SK-N-SH (cell line): ENCODE results near the gene ST6GALNAC2. TPM values are rescaled to one million over a fixed set of nuclear protein-coding genes. Genes with fewer than 3 reads are reported as not detected.
A peak's percentile ranks its signal among the peaks of the same experiment; 100 is the strongest.

ENCODE experiments used
- CTCF ChIA-PET: fragments of 300-600, 350-600 bp; formaldehyde crosslinking; extraction: SDS; loops from one replicate; lab custom pipeline; 2021; lab: Yijun Ruan, JAX
- POLR2A ChIA-PET: fragments of 350-600 bp; sonication (Branson Sonifier 250); formaldehyde crosslinking; extraction: SDS; loops from one replicate; lab custom pipeline; 2020; ENCODE audit warnings: antibody characterized with exemption, inconsistent platforms; lab: Yijun Ruan, JAX
- DNase-seq: peaks from one replicate; pipeline ENCODE4 v3.0.0; 2012
- H2AFZ ChIP-seq: fragments of 200-600 bp; sonication (generic); 2 replicates; pipeline ENCODE4 v1.8.1; 2016; ENCODE audit warnings: antibody characterized with exemption, mild to moderate bottlenecking, low read depth
- H3F3A ChIP-seq: fragments of 200-600 bp; sonication (generic); replicated peaks from 2 replicates; pipeline ENCODE3; 2016; ENCODE audit warnings: antibody characterized with exemption, mild to moderate bottlenecking; ENCODE audit not compliant: insufficient read depth
- H3K27ac ChIP-seq, 2 experiments: fragments of 200-500 bp in 1 of 2; fragments of 200-600 bp in 1 of 2; sonication (Bioruptor generic) in 1 of 2; sonication (generic), shearing (Covaris generic) in 1 of 2; 2 replicates each; pipeline versions ENCODE4 v1.5.1 to v1.6.1; 2014 to 2016; ENCODE audit warnings: low read depth in 2 of 2, inconsistent platforms in 1 of 2, low read length in 1 of 2, mild to moderate bottlenecking in 1 of 2, mixed read lengths in 1 of 2
- H3K27me3 ChIP-seq: fragments of 200-600 bp; sonication (generic), shearing (Covaris generic); 2 replicates; pipeline ENCODE4 v1.6.1; 2016; ENCODE audit warnings: mixed run types; ENCODE audit not compliant: insufficient read depth
- H3K36me3 ChIP-seq, 2 experiments: fragments of 200-500 bp in 1 of 2; fragments of 200-600 bp in 1 of 2; sonication (Bioruptor generic) in 1 of 2; sonication (generic) in 1 of 2; replicated peaks in 1 of 2; 2 replicates each; pipeline versions ENCODE3 to v1.5.1; 2014 to 2016; ENCODE audit warnings: low read length in 1 of 2, mild to moderate bottlenecking in 1 of 2; ENCODE audit not compliant: insufficient read depth in 2 of 2, control insufficient read depth in 1 of 2
- H3K4me1 ChIP-seq, 2 experiments: fragments of 200-500 bp in 1 of 2; fragments of 200-600 bp in 1 of 2; sonication (Bioruptor generic) in 1 of 2; sonication (generic), shearing (Covaris generic) in 1 of 2; 2 replicates each; pipeline versions ENCODE4 v1.5.1 to v1.6.1; 2014 to 2016; ENCODE audit warnings: low read depth in 1 of 2, low read length in 1 of 2, mixed run types in 1 of 2; ENCODE audit not compliant: insufficient read depth in 2 of 2, control insufficient read depth in 1 of 2
- H3K4me2 ChIP-seq: fragments of 200-600 bp; sonication (generic), shearing (Covaris generic); 2 replicates; pipeline ENCODE4 v1.6.1; 2017; ENCODE audit warnings: mixed run types
- H3K4me3 ChIP-seq, 2 experiments: fragments of 200-500 bp in 1 of 2; fragments of 200-600 bp in 1 of 2; sonication (Bioruptor generic) in 1 of 2; sonication (generic), shearing (Covaris generic) in 1 of 2; 2 replicates each; pipeline versions ENCODE4 v1.5.1 to v1.8.1; 2014 to 2016; ENCODE audit warnings: low read depth in 2 of 2, inconsistent platforms in 1 of 2, low read length in 1 of 2, mild to moderate bottlenecking in 1 of 2, mixed read lengths in 1 of 2, moderate library complexity in 1 of 2
- H3K79me2 ChIP-seq: fragments of 200-600 bp; sonication (generic); 2 replicates; pipeline ENCODE4 v1.8.1; 2017; ENCODE audit warnings: mild to moderate bottlenecking; ENCODE audit not compliant: insufficient read depth
- H3K9ac ChIP-seq: fragments of 200-600 bp; sonication (generic); 2 replicates; pipeline ENCODE4 v1.6.1; 2017; ENCODE audit warnings: mixed run types
- H3K9me2 ChIP-seq: fragments of 200-600 bp; sonication (generic); 2 replicates; pipeline ENCODE4 v1.6.1; 2017; ENCODE audit warnings: mixed run types
- H3K9me3 ChIP-seq: fragments of 200-600 bp; sonication (generic); 2 replicates; pipeline ENCODE4 v1.6.1; 2017; ENCODE audit warnings: mixed run types, mild to moderate bottlenecking, moderate library complexity
- H4K20me1 ChIP-seq: fragments of 200-600 bp; sonication (generic); 2 replicates; pipeline ENCODE4 v1.6.1; 2017; ENCODE audit warnings: mild to moderate bottlenecking, mixed run types; ENCODE audit not compliant: insufficient read depth
- ELF1 ChIP-seq: IDR thresholded peaks from 2 replicates; pipeline ENCODE4 v1.4.0; 2012
- EP300 ChIP-seq, 2 experiments: IDR thresholded peaks; 2 replicates each; pipeline versions ENCODE4 v1.4.0 to v1.6.1; 2012; ENCODE audit warnings: borderline replicate concordance in 1 of 2, low read depth in 1 of 2, low read length in 1 of 2
- FOXM1 ChIP-seq: IDR thresholded peaks from 2 replicates; pipeline ENCODE4 v1.4.0; 2012; ENCODE audit warnings: low read depth, mild to moderate bottlenecking
- GABPA ChIP-seq: IDR thresholded peaks from 2 replicates; pipeline ENCODE4 v1.4.0; 2012; ENCODE audit warnings: low read depth, mild to moderate bottlenecking
- GATA2 ChIP-seq: sonication (generic); formaldehyde crosslinking; IDR thresholded peaks from 2 replicates; pipeline ENCODE4 v1.5.0; 2020; ENCODE audit warnings: mild to moderate bottlenecking, missing genetic modification reagents
- MAX ChIP-seq: IDR thresholded peaks from 2 replicates; pipeline ENCODE4 v1.4.0; 2012; ENCODE audit warnings: low read depth
- NFIC ChIP-seq: IDR thresholded peaks from 2 replicates; pipeline ENCODE4 v1.4.0; 2012; ENCODE audit warnings: borderline replicate concordance
- NRF1 ChIP-seq: IDR thresholded peaks from 2 replicates; pipeline ENCODE4 v1.6.1; 2012; ENCODE audit warnings: low read depth, mild to moderate bottlenecking, low read length
- PBX3 ChIP-seq: IDR thresholded peaks from 2 replicates; pipeline ENCODE4; 2012
- RCOR1 ChIP-seq: fragments of 150-350 bp; IDR thresholded peaks from 2 replicates; pipeline ENCODE4 v1.6.1; 2017; ENCODE audit warnings: antibody characterized with exemption, low read length
- USF2 ChIP-seq: fragments of 150-350 bp; IDR thresholded peaks from 2 replicates; pipeline ENCODE4 v1.6.1; 2017; ENCODE audit warnings: antibody characterized with exemption, low read length, low read depth, borderline replicate concordance
- ZBTB33 ChIP-seq: IDR thresholded peaks from 2 replicates; pipeline ENCODE4 v1.4.0; 2012; ENCODE audit warnings: low read depth, borderline replicate concordance
- WGBS: methylation state at CpG from one replicate; pipeline ENCODE4 v1.1.6; 2017; ENCODE audit warnings: low lambda C conversion rate; 5-methylcytosine and 5-hydroxymethylcytosine counted together
- polyA plus RNA-seq, 3 experiments: library from polyadenylated mRNA; depleted of rRNA; stranded (reverse); fragments of >200 nt; gene quantifications; 2 replicates each; pipeline ENCODE4 v1.2.3, GENCODE V29; 2012
- TF ChIP-seq, protein P1 (sequence below): fragments of 150-350 bp; IDR thresholded peaks from 2 replicates; pipeline ENCODE4 v1.6.1; 2016; ENCODE audit warnings: mild to moderate bottlenecking, low read depth, low read length

ST6GALNAC2 gene
- polyA plus RNA-seq, 1 of the 3 experiments (the other 2 are of a cell fraction): 0.94 TPM

GRCh38 chr17:76635039-76635438 lies 49.4 kb upstream of the ST6GALNAC2 start (continued):
- TF ChIP-seq NRF1 (no peak), NFIC (0 out of 2 replicates have a peak, but pooled peaks have one; percentile 17), GABPA (no peak), EP300 (IDR thresholded peaks at IDR 0.05; ENCODE audit: borderline replicate concordance in 1 of 2, low read depth in 1 of 2, low read length in 1 of 2) (no peak; a peak in 2 of 4 replicates), USF2 (no peak)

GRCh38 chr17:76633628-76634328 lies 48.1 kb upstream of the ST6GALNAC2 start:
- H3K27me3 ChIP-seq: no peaks in the 10 kb centered on the region
- H3K36me3 ChIP-seq: no peaks in the 10 kb centered on the region
- no peaks in the 10 kb centered on the region for H3K9me2 ChIP-seq
- H3K9me3 ChIP-seq: no peaks in the 10 kb centered on the region
- H3K4me3 ChIP-seq: no peak overlapping the region
- H3F3A ChIP-seq: peaks cover 17% of the 10 kb centered on the region
- POLR2A ChIA-PET: interaction anchor here (1.8 kb wide), 1 partner anchor 89 kb away, joined by 6 read pairs; no protein-coding TSS in a partner anchor
- no peaks in the 10 kb centered on the region for H3K79me2 ChIP-seq
- TF ChIP-seq NFIC (no peak), PBX3 (no peak)
- TF ChIP-seq, protein P1, sequence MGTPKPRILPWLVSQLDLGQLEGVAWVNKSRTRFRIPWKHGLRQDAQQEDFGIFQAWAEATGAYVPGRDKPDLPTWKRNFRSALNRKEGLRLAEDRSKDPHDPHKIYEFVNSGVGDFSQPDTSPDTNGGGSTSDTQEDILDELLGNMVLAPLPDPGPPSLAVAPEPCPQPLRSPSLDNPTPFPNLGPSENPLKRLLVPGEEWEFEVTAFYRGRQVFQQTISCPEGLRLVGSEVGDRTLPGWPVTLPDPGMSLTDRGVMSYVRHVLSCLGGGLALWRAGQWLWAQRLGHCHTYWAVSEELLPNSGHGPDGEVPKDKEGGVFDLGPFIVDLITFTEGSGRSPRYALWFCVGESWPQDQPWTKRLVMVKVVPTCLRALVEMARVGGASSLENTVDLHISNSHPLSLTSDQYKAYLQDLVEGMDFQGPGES: no peak
- H3K4me2 ChIP-seq: no peak overlapping the region
- H3K9ac ChIP-seq: no peak overlapping the region
- no peaks in the 10 kb centered on the region for H4K20me1 ChIP-seq
- H2AFZ ChIP-seq: no peak overlapping the region
- peaks cover 10 to 14% of the 10 kb centered on the region in 2 experiments for H3K4me1 ChIP-seq
- H3K27ac ChIP-seq: no peak overlapping the region
- DNase-seq: no peak
- CTCF ChIA-PET: interaction anchor here (1.2 to 5.5 kb wide), 6 partner anchors 10 to 188 kb away, joined by 3 to 55 read pairs (median 5); no protein-coding TSS in a partner anchor
- WGBS: 90% methylated on average over 14 of the region's 14 CpGs

DNA sequence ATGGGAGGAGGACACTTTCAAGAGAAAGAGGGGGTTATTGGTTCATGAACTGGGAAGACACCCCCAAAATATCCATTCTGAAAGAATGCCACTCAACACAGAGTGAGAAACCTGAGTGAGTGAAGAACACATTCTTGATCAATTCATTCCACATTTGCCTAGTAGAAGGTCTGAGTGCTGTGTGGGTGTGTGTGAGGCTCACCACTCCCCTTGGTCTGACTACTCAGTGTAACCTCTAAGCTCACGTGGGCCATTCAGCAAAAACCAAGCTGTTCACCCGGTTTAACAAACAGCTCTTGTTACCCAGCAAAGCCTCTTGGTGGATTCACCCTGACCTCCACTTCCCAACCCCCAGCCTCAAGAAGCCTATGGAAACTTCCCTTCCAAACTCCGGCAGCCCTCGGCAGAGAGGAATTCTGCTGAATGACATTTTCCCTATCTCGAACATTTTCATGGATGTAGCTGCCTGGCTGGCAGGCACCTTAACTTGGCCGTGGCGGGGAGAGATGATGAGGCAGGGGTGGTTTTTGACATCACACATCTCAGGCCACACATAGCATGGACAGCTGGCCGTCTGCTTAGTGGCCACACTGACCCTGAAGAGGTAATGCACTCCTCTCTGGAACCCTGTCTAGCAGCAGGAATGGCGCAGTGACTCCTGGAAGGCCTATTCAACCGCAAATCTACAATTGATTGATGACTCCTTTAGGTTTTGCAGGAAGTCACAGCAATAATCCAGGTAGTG lies 46.3 kb upstream of the ST6GALNAC2 start:
- no peak overlapping the region for H3K4me2 ChIP-seq
- WGBS: 89% methylated on average over 10 of the region's 10 CpGs
- no peak overlapping the region for H3K9ac ChIP-seq
- H3K4me3 ChIP-seq: no peak overlapping the region
- H3K36me3 ChIP-seq: no peaks in the 10 kb centered on the region
- H3F3A ChIP-seq: peaks cover 17% of the 10 kb centered on the region
- H2AFZ ChIP-seq: no peak overlapping the region
- no peaks in the 10 kb centered on the region for H3K9me3 ChIP-seq
- no peaks in the 10 kb centered on the region for H3K9me2 ChIP-seq
- no peaks in the 10 kb centered on the region for H3K79me2 ChIP-seq
- no peak for DNase-seq
- TF ChIP-seq RCOR1 (no peak), GATA2 (no peak), ZBTB33 (no peak), FOXM1 (no peak), ELF1 (no peak), MAX (no peak)
- peaks cover 10 to 14% of the 10 kb centered on the region in 2 experiments for H3K4me1 ChIP-seq
- H3K27me3 ChIP-seq: no peaks in the 10 kb centered on the region
- no peaks in the 10 kb centered on the region for H4K20me1 ChIP-seq
- no peak overlapping the region for H3K27ac ChIP-seq
- POLR2A ChIA-PET: no interaction called here
- CTCF ChIA-PET: interaction anchor here (0.6 to 5.5 kb wide), 7 partner anchors 8 to 126 kb away, joined by 3 to 55 read pairs (median 4); no protein-coding TSS in a partner anchor
